CD14-positive monocyte (primary cell): ENCODE results near the gene MYL10. TPM values are rescaled to one million over a fixed set of nuclear protein-coding genes. Genes with fewer than 3 reads are reported as not detected.

Experiments
- DNase-seq, 3 donors: peaks; one replicate each; pipeline ENCODE4 v3.0.0-alpha.2; 2011 to 2022
- H2AFZ ChIP-seq: 2 replicates; pipeline ENCODE4 v1.6.0; 2012; ENCODE audit warnings: mild to moderate bottlenecking, low read depth, low read length, inconsistent platforms; ENCODE audit not compliant: insufficient read depth, poor library complexity, severe bottlenecking
- H3K27ac ChIP-seq, 2 donors: 1 replicate in 1 of 2; 2 replicates in 1 of 2; pipeline ENCODE4 v1.5.1; 2012 to 2013; ENCODE audit warnings: low read length in 2 of 2, control low read depth in 1 of 2, inconsistent platforms in 1 of 2, low read depth in 1 of 2, mild to moderate bottlenecking in 1 of 2
- H3K27me3 ChIP-seq, 2 donors: one replicate each; pipeline versions ENCODE4 v1.6.0 to v1.6.1; 2011 to 2013; ENCODE audit warnings: low read length in 2 of 2; ENCODE audit not compliant: control insufficient read depth in 2 of 2, insufficient read depth in 2 of 2
- H3K36me3 ChIP-seq, 2 donors: replicated peaks in 1 of 2; 1 replicate in 1 of 2; 2 replicates in 1 of 2; pipeline versions ENCODE4 v1.5.1 to v1.6.1; 2012 to 2013; ENCODE audit warnings: low read length in 2 of 2, control low read depth in 1 of 2, inconsistent platforms in 1 of 2, mild to moderate bottlenecking in 1 of 2; ENCODE audit not compliant: insufficient read depth in 2 of 2, control insufficient read depth in 1 of 2
- H3K4me1 ChIP-seq, 2 donors: 1 replicate in 1 of 2; 2 replicates in 1 of 2; pipeline versions ENCODE4 v1.5.1 to v1.6.1; 2012 to 2013; ENCODE audit warnings: low read length in 2 of 2, control low read depth in 1 of 2, inconsistent platforms in 1 of 2, mild to moderate bottlenecking in 1 of 2, moderate library complexity in 1 of 2; ENCODE audit not compliant: insufficient read depth in 2 of 2, control insufficient read depth in 1 of 2
- H3K4me2 ChIP-seq: replicated peaks from 2 replicates; pipeline ENCODE3; 2012; ENCODE audit warnings: low read length, moderate library complexity, mild to moderate bottlenecking; ENCODE audit not compliant: poor library complexity, severe bottlenecking; ENCODE audit errors: extremely low read depth
- H3K4me3 ChIP-seq, 3 experiments: fragments of 200-600 bp in 1 of 3; sonication (generic) in 1 of 3; replicated peaks in 1 of 3; 1 replicate in 2 of 3; 2 replicates in 1 of 3; pipeline ENCODE4 v1.5.1; 2011 to 2013; ENCODE audit warnings: low read length in 3 of 3, mild to moderate bottlenecking in 3 of 3, control low read depth in 2 of 3, low read depth in 2 of 3, inconsistent platforms in 1 of 3, moderate library complexity in 1 of 3
- H3K79me2 ChIP-seq: 2 replicates; pipeline ENCODE4 v1.6.0; 2012; ENCODE audit warnings: mild to moderate bottlenecking, control low read depth, inconsistent platforms, low read length, moderate library complexity; ENCODE audit not compliant: insufficient read depth
- H3K9ac ChIP-seq: 2 replicates; pipeline ENCODE4 v1.6.0; 2017; ENCODE audit warnings: low read length, mild to moderate bottlenecking; ENCODE audit not compliant: insufficient read depth, poor library complexity, severe bottlenecking
- H3K9me3 ChIP-seq, 2 donors: replicated peaks in 1 of 2; 1 replicate in 1 of 2; 2 replicates in 1 of 2; pipeline versions ENCODE4 v1.5.1 to v1.6.1; 2012 to 2013; ENCODE audit warnings: low read length in 2 of 2, control low read depth in 1 of 2; ENCODE audit not compliant: control insufficient read depth in 1 of 2, insufficient read depth in 1 of 2
- H4K20me1 ChIP-seq: 2 replicates; pipeline ENCODE4 v1.6.0; 2012; ENCODE audit warnings: mild to moderate bottlenecking, low read length, control low read depth, moderate library complexity; ENCODE audit not compliant: insufficient read depth
- H3K27ac Mint-ChIP-seq, 7 donors: one replicate each; pipeline ENCODE4 v1.8.0; 2020; ENCODE audit warnings: mild to moderate bottlenecking in 7 of 7, mixed read lengths in 7 of 7, moderate library complexity in 6 of 7, inconsistent platforms in 2 of 7
- H3K27me3 Mint-ChIP-seq, 3 donors: one replicate each; pipeline ENCODE4 v1.8.0; 2021 to 2022; ENCODE audit warnings: low read depth in 3 of 3, mild to moderate bottlenecking in 3 of 3, mixed read lengths in 3 of 3, moderate library complexity in 3 of 3, inconsistent platforms in 1 of 3
- H3K36me3 Mint-ChIP-seq, 2 donors: one replicate each; pipeline ENCODE4 v1.8.0; 2020; ENCODE audit warnings: mixed read lengths in 2 of 2, inconsistent platforms in 1 of 2, mild to moderate bottlenecking in 1 of 2
- H3K4me1 Mint-ChIP-seq: one replicate; pipeline ENCODE4 v1.8.0; 2020; ENCODE audit warnings: mild to moderate bottlenecking, mixed read lengths
- H3K4me3 Mint-ChIP-seq, 2 donors: one replicate each; pipeline ENCODE4 v1.8.0; 2020; ENCODE audit warnings: mild to moderate bottlenecking in 2 of 2, mixed read lengths in 2 of 2, moderate library complexity in 1 of 2
- H3K9me3 Mint-ChIP-seq, 7 donors: one replicate each; pipeline ENCODE4 v1.8.0; 2020 to 2022; ENCODE audit warnings: mixed read lengths in 7 of 7, mild to moderate bottlenecking in 6 of 7, moderate library complexity in 6 of 7, inconsistent platforms in 2 of 7
- WGBS: methylation state at CpG from one replicate; pipeline ENCODE4 v1.1.5; 2013; ENCODE audit warnings: missing lambda C conversion rate; ENCODE audit not compliant: insufficient coverage; 5-methylcytosine and 5-hydroxymethylcytosine counted together
- intact Hi-C, 2 donors: fragments of 100-400 bp; cut with micrococcal nuclease; formaldehyde crosslinking; loops; one replicate each; pipeline versions ENCODE4 v1.15.0 to v1.15.1; 2023
- polyA plus RNA-seq, 3 donors: library from polyadenylated mRNA; depleted of rRNA in 1 of 3; unstranded in 2 of 3; stranded (reverse) in 1 of 3; fragments of 300-500 nt in 2 of 3; fragments of >200 nt in 1 of 3; fragmentation: Illumina TruSeq in 2 of 3; gene quantifications; 1 replicate in 2 of 3; 2 replicates in 1 of 3; pipeline ENCODE4 v1.2.3, GENCODE V29; 2012 to 2021
- TF ChIP-seq, protein P1 (sequence below): fragments of 200-600 bp; IDR thresholded peaks from one replicate; pipeline ENCODE4 v1.8.0; 2022; ENCODE audit warnings: antibody characterized with exemption, mild to moderate bottlenecking

MYL10 gene
- polyA plus RNA-seq, 3 donors, result not detected

DNA sequence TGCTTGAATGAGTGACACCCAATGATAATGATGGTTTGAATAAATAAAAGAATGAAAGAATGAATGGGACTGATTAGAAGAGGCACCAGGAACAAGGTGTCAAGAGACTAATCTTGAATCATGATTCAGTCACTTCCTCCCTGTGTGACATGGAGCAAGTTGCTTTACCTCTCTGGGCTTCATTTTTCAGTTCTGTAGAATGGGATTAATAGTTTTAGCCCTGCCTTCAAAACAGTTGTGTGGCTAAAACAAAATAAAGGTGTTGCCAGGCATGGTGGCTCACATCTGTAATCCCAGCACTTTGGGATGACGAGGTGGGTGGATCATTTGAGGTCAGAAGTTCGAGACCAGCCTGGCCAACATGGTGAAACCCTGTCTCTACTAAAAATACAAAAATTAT is 37.6 kb downstream of the MYL10 start:
- TF ChIP-seq, protein P1, sequence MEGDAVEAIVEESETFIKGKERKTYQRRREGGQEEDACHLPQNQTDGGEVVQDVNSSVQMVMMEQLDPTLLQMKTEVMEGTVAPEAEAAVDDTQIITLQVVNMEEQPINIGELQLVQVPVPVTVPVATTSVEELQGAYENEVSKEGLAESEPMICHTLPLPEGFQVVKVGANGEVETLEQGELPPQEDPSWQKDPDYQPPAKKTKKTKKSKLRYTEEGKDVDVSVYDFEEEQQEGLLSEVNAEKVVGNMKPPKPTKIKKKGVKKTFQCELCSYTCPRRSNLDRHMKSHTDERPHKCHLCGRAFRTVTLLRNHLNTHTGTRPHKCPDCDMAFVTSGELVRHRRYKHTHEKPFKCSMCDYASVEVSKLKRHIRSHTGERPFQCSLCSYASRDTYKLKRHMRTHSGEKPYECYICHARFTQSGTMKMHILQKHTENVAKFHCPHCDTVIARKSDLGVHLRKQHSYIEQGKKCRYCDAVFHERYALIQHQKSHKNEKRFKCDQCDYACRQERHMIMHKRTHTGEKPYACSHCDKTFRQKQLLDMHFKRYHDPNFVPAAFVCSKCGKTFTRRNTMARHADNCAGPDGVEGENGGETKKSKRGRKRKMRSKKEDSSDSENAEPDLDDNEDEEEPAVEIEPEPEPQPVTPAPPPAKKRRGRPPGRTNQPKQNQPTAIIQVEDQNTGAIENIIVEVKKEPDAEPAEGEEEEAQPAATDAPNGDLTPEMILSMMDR, result no peak
- Mint-ChIP-seq H3K36me3 (no peaks in the 10 kb centered on the region), H3K4me1 (no peaks in the 10 kb centered on the region), H3K27ac (no peak overlapping the region), H3K9me3 (peaks cover 0 to 3% (median 0%) of the 10 kb centered on the region in 7 donors), H3K27me3 (peaks cover 0 to 2% (median 0%) of the 10 kb centered on the region in 3 donors), H3K4me3 (no peak overlapping the region)
- no CpG with 5 or more reads among the region's 2 CpGs for WGBS
- Histone ChIP-seq H3K27me3 (no peaks in the 10 kb centered on the region), H3K36me3 (no peaks in the 10 kb centered on the region), H3K9me3 (no peaks in the 10 kb centered on the region), H2AFZ (no peak overlapping the region), H3K79me2 (no peaks in the 10 kb centered on the region), H3K9ac (no peak overlapping the region), H3K4me2 (no peak overlapping the region), H3K4me3 (no peak overlapping the region), H3K4me1 (no peaks in the 10 kb centered on the region), H4K20me1 (no peaks in the 10 kb centered on the region), H3K27ac (no peak overlapping the region)
- intact Hi-C loops, result no loop called here
- no peak for DNase-seq

DNA sequence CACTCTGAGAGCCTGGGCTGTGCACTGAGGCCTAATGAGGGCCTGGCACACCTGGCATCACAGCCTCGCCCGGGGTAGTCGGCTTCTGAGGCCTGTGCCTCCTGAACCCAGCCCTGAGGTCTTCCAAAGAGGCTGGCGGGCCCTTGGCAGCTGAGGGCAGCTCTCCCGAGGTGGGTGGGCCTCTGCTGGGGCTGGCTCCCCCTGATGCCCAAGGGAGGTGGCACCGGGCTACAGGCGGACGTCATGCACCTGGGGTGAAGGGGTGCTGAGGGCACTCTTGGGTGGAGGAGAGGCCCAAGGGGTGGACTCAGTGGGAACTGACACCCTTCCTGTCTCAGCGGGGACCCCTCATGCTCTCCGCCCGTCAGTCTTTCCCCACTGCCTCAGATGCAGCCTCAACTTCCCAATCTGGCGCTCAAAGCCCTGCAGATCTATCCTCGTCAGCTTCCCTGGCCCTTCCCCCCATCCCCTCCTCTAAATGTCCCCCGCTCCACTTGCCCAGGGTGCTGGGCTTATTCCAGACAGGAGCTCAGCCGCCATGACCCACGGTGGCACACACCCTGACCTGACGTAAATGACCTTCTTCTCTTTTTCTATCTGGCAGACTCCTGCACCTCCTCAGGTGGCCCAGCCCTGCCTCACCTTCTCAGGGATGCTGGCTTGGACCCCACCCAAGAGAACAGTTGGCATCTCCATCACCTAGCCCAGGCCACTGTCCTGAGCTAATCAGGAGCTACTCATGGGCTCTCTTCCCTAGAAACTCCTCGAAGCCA is 38.2 kb downstream of the MYL10 start:
- intact Hi-C loops, result no loop called here
- Histone ChIP-seq H3K4me2 (no peak overlapping the region), H3K79me2 (no peaks in the 10 kb centered on the region), H3K4me3 (no peak overlapping the region), H3K9me3 (no peaks in the 10 kb centered on the region), H3K4me1 (no peaks in the 10 kb centered on the region), H3K27ac (no peak overlapping the region), H3K9ac (no peak overlapping the region), H2AFZ (no peak overlapping the region), H4K20me1 (no peaks in the 10 kb centered on the region), H3K27me3 (no peaks in the 10 kb centered on the region), H3K36me3 (no peaks in the 10 kb centered on the region)
- WGBS, result 92% methylated on average over 13 of the region's 18 CpGs
- H3K27ac Mint-ChIP-seq, result no peak overlapping the region
- H3K9me3 Mint-ChIP-seq, result peaks cover 0 to 3% (median 0%) of the 10 kb centered on the region in 7 donors
- peaks cover 0 to 4% (median 0%) of the 10 kb centered on the region in 3 donors for H3K27me3 Mint-ChIP-seq
- no peak for DNase-seq
- no peaks in the 10 kb centered on the region for H3K36me3 Mint-ChIP-seq
- TF ChIP-seq, protein P1, result no peak
- H3K4me1 Mint-ChIP-seq, result no peaks in the 10 kb centered on the region
- H3K4me3 Mint-ChIP-seq, result no peak overlapping the region
